Measurements from ENCODE around the gene VEPH1. TPM values are rescaled to one million over a fixed set of nuclear protein-coding genes. Genes with fewer than 3 reads are reported as not detected.

The VEPH1 gene
- total RNA-seq, 1 experiment from 2014 or later = 0.32 TPM

GRCh38 chr3:157259825-157260224 is 243.4 kb downstream of the VEPH1 start:
- CTCF ChIA-PET = no interaction called here
- Histone ChIP-seq H3K27ac (ENCODE audit: low read depth, low read length, poor library complexity, severe bottlenecking) (no peak overlapping the region), H3K4me3 (ENCODE audit: low read depth, low read length, poor library complexity, severe bottlenecking) (no peak overlapping the region), H3K36me3 (ENCODE audit: insufficient read depth, low read length, poor library complexity, severe bottlenecking) (no peaks in the 10 kb centered on the region), H3K4me1 (ENCODE audit: insufficient read depth, low read length, poor library complexity, severe bottlenecking) (no peaks in the 10 kb centered on the region), H3K9me3 (ENCODE audit: low read depth, low read length, poor library complexity, severe bottlenecking) (no peaks in the 10 kb centered on the region), H3K27me3 (replicated peaks; ENCODE audit: insufficient read depth, low read depth, low read length, poor library complexity) (no peaks in the 10 kb centered on the region)
- POLR2A ChIA-PET (ENCODE audit: low non-redundant PET) = no interaction called here
- TF ChIP-seq CTCF (conservative IDR thresholded peaks at IDR 0.05; ENCODE audit: low read depth, low read length) = no peak
- TF ChIP-seq EZH2 (IDR thresholded peaks at IDR 0.05; ENCODE audit: borderline replicate concordance, low read depth, low read length, poor library complexity, severe bottlenecking) = no peak
- BruUV-seq (replicated peaks) = no TSS peak
- intact Hi-C loops (cut with micrococcal nuclease; ENCODE audit: unreplicated experiment) = no loop called here
- DNase-seq (ENCODE audit: low spot score) = no peak

DNA sequence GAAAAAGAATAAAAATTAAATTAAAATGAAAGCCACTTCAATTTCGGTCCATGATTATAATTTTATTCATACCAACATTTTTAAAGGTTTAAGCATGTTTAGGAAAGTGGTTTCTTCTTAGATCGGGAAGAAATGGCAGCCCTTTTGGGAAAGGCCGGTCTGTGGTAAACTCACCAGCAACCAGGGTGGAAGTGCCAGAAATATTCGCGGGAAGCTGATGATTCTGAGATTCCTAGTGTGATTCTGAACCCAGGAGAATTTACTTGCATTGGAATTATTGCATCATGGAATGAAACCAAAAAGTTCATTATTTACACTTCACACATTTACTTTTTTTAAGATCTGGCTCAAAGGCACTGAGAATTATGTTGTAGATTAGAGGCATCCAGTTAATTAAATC is 246.1 kb downstream of the VEPH1 start:
- no TSS peak for BruUV-seq (replicated peaks)
- no peak for TF ChIP-seq CTCF (conservative IDR thresholded peaks at IDR 0.05; ENCODE audit: low read depth, low read length)
- no peak for TF ChIP-seq EZH2 (IDR thresholded peaks at IDR 0.05; ENCODE audit: borderline replicate concordance, low read depth, low read length, poor library complexity, severe bottlenecking)
- Histone ChIP-seq H3K9me3 (ENCODE audit: low read depth, low read length, poor library complexity, severe bottlenecking) (no peaks in the 10 kb centered on the region), H3K36me3 (ENCODE audit: insufficient read depth, low read length, poor library complexity, severe bottlenecking) (no peaks in the 10 kb centered on the region), H3K27ac (ENCODE audit: low read depth, low read length, poor library complexity, severe bottlenecking) (no peak overlapping the region), H3K27me3 (replicated peaks; ENCODE audit: insufficient read depth, low read depth, low read length, poor library complexity) (no peaks in the 10 kb centered on the region), H3K4me3 (ENCODE audit: low read depth, low read length, poor library complexity, severe bottlenecking) (no peak overlapping the region), H3K4me1 (ENCODE audit: insufficient read depth, low read length, poor library complexity, severe bottlenecking) (no peaks in the 10 kb centered on the region)
- DNase-seq (ENCODE audit: low spot score) = no peak
- CTCF ChIA-PET = no interaction called here
- intact Hi-C loops (cut with micrococcal nuclease; ENCODE audit: unreplicated experiment) = no loop called here
- POLR2A ChIA-PET (ENCODE audit: low non-redundant PET) = no interaction called here

- ChIA-PET POLR2A (ENCODE audit: low non-redundant PET) (no interaction called here), CTCF (no interaction called here)
- DNase-seq (ENCODE audit: low spot score) = no peak
- Histone ChIP-seq H3K4me3 (ENCODE audit: low read depth, low read length, poor library complexity, severe bottlenecking) (no peak overlapping the region), H3K27me3 (replicated peaks; ENCODE audit: insufficient read depth, low read depth, low read length, poor library complexity) (no peaks in the 10 kb centered on the region), H3K4me1 (ENCODE audit: insufficient read depth, low read length, poor library complexity, severe bottlenecking) (no peaks in the 10 kb centered on the region), H3K36me3 (ENCODE audit: insufficient read depth, low read length, poor library complexity, severe bottlenecking) (no peaks in the 10 kb centered on the region), H3K9me3 (ENCODE audit: low read depth, low read length, poor library complexity, severe bottlenecking) (no peaks in the 10 kb centered on the region), H3K27ac (ENCODE audit: low read depth, low read length, poor library complexity, severe bottlenecking) (no peak overlapping the region)
- TF ChIP-seq CTCF (conservative IDR thresholded peaks at IDR 0.05; ENCODE audit: low read depth, low read length) = no peak
- no peak for TF ChIP-seq EZH2 (IDR thresholded peaks at IDR 0.05; ENCODE audit: borderline replicate concordance, low read depth, low read length, poor library complexity, severe bottlenecking)
- no TSS peak for BruUV-seq (replicated peaks)
- intact Hi-C loops (cut with micrococcal nuclease; ENCODE audit: unreplicated experiment) = no loop called here
Measured at GRCh38 chr3:157255797-157256196, 247.4 kb downstream of the VEPH1 start.

Data from A673 (cell line).